Activated naive CD4-positive, alpha-beta T cell treated with anti-CD3 and anti-CD28 coated beads for 36 hours (primary cell): Measurements from ENCODE around the gene SSTR1. TPM values are rescaled to one million over a fixed set of nuclear protein-coding genes. Genes with fewer than 3 reads are reported as not detected.

ENCODE experiments used
- CTCF ChIA-PET: fragments of 350-600 bp; sonication (Branson Sonifier 250); formaldehyde crosslinking; loops from one replicate; lab custom pipeline; 2021; ENCODE audit warnings: antibody characterized with exemption; lab: Charles Lee
- DNase-seq: peaks from one replicate; pipeline ENCODE4 v3.0.0-alpha.2; 2020
- H3K27ac Mint-ChIP-seq: one replicate; pipeline ENCODE4 v1.8.0; 2021; ENCODE audit warnings: mild to moderate bottlenecking, mixed read lengths
- H3K27me3 Mint-ChIP-seq: one replicate; pipeline ENCODE4 v1.8.0; 2021; ENCODE audit warnings: low read depth, mixed read lengths
- H3K36me3 Mint-ChIP-seq: one replicate; pipeline ENCODE4 v1.8.0; 2021; ENCODE audit warnings: low read depth, mixed read lengths
- H3K4me1 Mint-ChIP-seq: one replicate; pipeline ENCODE4 v1.8.0; 2021; ENCODE audit warnings: low read depth, mixed read lengths
- H3K4me3 Mint-ChIP-seq: one replicate; pipeline ENCODE4 v1.8.0; 2021; ENCODE audit warnings: mild to moderate bottlenecking, moderate library complexity, mixed read lengths
- H3K9me3 Mint-ChIP-seq: one replicate; pipeline ENCODE4 v1.8.0; 2021; ENCODE audit warnings: mixed read lengths
- intact Hi-C: fragments of 100-400 bp; cut with micrococcal nuclease; formaldehyde crosslinking; loops from one replicate; pipeline ENCODE4 v1.15.1; 2023
- total RNA-seq, 2 experiments: library from RNA; stranded (reverse); gene quantifications; one replicate each; pipeline ENCODE4 v1.2.3, GENCODE V29; 2021

The SSTR1 gene
- total RNA-seq, 2 experiments from 2014 or later: not detected

DNA sequence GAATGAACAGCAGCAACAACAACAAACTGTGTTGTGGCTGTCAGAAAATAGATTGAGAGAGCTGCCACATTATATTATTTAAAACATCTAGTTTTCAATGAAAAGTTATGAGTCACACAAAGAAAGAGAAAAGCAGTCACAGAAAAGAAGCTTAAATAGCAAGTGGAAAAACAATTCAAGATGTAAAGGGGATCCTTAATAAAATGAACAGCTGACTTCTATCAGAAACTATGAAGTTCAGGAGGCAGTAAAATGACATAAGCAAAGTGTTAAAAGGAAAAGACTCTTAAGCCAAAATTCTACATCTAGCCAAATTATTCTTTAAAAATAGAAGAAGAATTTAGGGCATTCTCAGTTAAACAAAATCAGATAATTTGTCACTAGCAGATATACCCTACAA is 42.6 kb downstream of the SSTR1 start:
- no peaks in the 10 kb centered on the region for H3K9me3 Mint-ChIP-seq
- CTCF ChIA-PET: no interaction called here

DNA sequence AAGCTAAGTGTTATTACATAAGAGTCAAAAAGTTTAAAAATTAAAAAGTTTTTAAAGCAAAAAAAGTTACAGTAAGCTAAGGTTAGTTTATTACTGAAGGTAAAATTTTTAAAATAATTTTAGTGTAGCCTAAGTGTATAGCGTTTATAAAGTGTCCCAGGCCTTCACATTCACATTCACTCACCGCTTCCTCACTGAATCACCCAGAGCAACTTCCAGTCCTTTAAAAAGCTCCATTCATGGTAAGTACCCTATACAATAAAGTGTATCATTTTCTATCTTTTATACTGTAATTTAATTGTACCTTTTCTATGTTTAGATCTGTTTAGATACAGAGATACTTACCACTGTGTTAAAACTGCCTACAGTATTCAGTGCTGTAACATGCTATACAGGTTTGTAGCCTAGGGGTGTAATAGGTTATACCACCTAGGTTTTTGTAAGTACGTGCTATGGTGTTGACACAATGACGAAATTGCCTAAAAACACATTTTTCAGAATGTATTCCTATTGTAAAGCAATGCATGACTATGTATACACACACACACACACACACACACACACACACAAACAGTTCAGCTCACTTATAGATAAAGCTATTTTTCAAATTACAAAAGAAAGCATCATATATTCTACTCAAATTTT is 44.5 kb downstream of the SSTR1 start:
- H3K4me3 Mint-ChIP-seq: no peak overlapping the region
- CTCF ChIA-PET: interaction anchor here (0.8 kb wide), 2 partner anchors 18 to 44 kb away, joined by 3 read pairs; partner anchors contain the start of gene SSTR1
- no peaks in the 10 kb centered on the region for H3K9me3 Mint-ChIP-seq
- DNase-seq: no peak
- peaks cover 10% of the 10 kb centered on the region for H3K4me1 Mint-ChIP-seq
- H3K27ac Mint-ChIP-seq: no peak overlapping the region
- intact Hi-C loops: no loop called here
- no peaks in the 10 kb centered on the region for H3K36me3 Mint-ChIP-seq
- peaks cover 31% of the 10 kb centered on the region for H3K27me3 Mint-ChIP-seq

More for the DNA sequence above, 42.6 kb downstream of the SSTR1 start:
- H3K4me1 Mint-ChIP-seq: peaks cover 3% of the 10 kb centered on the region
- H3K27me3 Mint-ChIP-seq: peaks cover 19% of the 10 kb centered on the region
- no peak overlapping the region for H3K27ac Mint-ChIP-seq
- no peak overlapping the region for H3K4me3 Mint-ChIP-seq
- intact Hi-C loops: no loop called here
- H3K36me3 Mint-ChIP-seq: no peaks in the 10 kb centered on the region
- DNase-seq: no peak

DNA sequence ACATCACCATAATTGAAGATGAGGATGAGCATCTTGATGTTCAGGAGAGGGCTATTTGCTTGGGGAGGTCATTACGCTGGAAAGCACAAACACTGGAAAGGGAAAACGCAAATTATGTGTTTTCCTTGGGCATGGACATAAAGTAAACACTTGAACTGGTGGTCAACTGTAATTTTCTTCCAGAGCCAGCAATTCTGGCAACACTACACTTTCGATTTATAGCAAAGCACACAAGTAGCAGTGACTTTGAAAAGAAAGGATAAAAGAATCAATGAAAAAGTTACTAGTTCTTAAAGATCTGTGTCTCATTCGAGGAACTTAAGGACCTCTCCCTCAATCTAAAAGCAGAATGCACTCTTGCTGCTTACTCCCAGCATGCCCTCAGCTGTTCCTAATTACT is 46.0 kb downstream of the SSTR1 start:
- Mint-ChIP-seq H3K27me3 (peaks cover 40% of the 10 kb centered on the region), H3K9me3 (no peaks in the 10 kb centered on the region)

DNA sequence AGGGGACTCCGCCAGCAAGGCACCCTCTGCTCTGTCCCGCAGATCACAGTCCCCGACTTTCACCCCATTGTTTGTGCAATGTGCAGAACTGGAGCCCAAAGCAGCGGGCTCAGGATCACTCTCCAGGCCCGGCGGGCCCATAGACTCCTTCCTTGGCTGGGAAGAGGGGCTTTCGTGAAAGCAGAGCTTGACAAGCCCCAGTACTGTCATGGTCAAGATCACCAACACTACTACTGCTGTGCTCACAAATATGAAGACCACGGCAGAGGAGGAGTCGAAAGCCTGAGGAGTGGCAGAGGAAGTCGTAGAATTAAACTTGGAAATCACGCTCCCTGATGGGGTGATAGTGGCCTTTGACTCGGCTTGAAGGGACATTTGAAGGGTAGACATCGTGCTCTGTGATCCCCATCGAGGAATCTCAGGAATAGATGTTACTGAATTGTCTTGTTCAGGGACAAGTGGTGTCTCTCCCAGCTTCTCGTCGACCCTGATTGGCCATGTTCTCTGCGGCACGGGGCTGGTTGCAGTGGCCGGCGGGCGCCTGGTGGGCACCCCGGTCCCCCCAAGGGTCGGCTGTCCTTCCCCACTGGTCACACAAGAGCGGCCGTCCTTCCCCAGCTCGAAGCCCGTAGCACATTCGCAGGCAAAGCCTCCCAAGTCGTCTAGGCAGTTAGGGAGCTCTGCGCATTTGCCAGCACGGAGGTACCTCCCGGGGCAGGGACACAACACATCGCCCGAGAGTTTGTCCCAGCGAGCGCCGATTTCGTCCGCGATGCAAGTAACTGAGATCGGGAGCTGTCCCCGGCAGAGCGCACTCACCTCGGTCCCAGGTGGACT is 47.1 kb downstream of the SSTR1 start:
- no peak overlapping the region for H3K27ac Mint-ChIP-seq
- intact Hi-C loops: loop anchor here (2.0 to 5.0 kb wide), 2 partner anchors 46 to 267 kb away; no protein-coding TSS in a partner anchor
- peak overlapping the region; percentile 50 for H3K4me3 Mint-ChIP-seq
- peaks cover 40% of the 10 kb centered on the region for H3K27me3 Mint-ChIP-seq
- peaks cover 10% of the 10 kb centered on the region for H3K4me1 Mint-ChIP-seq
- CTCF ChIA-PET: interaction anchor here (1.0 kb wide), 1 partner anchor 351 kb away, joined by 3 read pairs; no protein-coding TSS in a partner anchor
- no peak for DNase-seq
- H3K9me3 Mint-ChIP-seq: no peaks in the 10 kb centered on the region
- no peaks in the 10 kb centered on the region for H3K36me3 Mint-ChIP-seq

More for the DNA sequence above, 46.0 kb downstream of the SSTR1 start:
- H3K27ac Mint-ChIP-seq: no peak overlapping the region
- no peak overlapping the region for H3K4me3 Mint-ChIP-seq
- intact Hi-C loops: loop anchor here (2.0 kb wide), 1 partner anchor 45 kb away; no protein-coding TSS in a partner anchor
- CTCF ChIA-PET: interaction anchor here (0.6 kb wide), 1 partner anchor 385 kb away, joined by 3 read pairs; no protein-coding TSS in a partner anchor
- H3K4me1 Mint-ChIP-seq: peaks cover 10% of the 10 kb centered on the region
- no peak for DNase-seq
- H3K36me3 Mint-ChIP-seq: no peaks in the 10 kb centered on the region

DNA sequence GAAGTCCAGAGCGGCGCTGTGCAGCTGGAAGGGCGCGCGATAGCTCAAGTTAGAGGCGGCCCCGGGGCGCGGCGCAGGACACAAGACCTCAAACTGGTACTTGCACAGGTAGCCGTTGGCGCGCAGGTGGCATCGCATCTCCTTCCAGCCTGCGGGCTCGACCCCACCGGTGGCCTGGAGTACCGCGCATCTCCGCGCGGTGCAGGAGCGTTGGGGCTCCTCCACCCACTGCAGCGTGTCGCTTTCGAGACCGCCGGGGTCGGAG is 47.6 kb downstream of the SSTR1 start:
- H3K27me3 Mint-ChIP-seq: peaks cover 46% of the 10 kb centered on the region
- peak overlapping the region; percentile 50 for H3K4me3 Mint-ChIP-seq
- CTCF ChIA-PET: interaction anchor here (1.0 kb wide), 1 partner anchor 352 kb away, joined by 3 read pairs; no protein-coding TSS in a partner anchor
- intact Hi-C loops: loop anchor here (2.0 to 5.0 kb wide), 2 partner anchors 47 to 268 kb away; no protein-coding TSS in a partner anchor
- H3K4me1 Mint-ChIP-seq: peaks cover 10% of the 10 kb centered on the region
- DNase-seq: peak; percentile 14
- no peak overlapping the region for H3K27ac Mint-ChIP-seq
- H3K36me3 Mint-ChIP-seq: no peaks in the 10 kb centered on the region
- H3K9me3 Mint-ChIP-seq: no peaks in the 10 kb centered on the region

DNA sequence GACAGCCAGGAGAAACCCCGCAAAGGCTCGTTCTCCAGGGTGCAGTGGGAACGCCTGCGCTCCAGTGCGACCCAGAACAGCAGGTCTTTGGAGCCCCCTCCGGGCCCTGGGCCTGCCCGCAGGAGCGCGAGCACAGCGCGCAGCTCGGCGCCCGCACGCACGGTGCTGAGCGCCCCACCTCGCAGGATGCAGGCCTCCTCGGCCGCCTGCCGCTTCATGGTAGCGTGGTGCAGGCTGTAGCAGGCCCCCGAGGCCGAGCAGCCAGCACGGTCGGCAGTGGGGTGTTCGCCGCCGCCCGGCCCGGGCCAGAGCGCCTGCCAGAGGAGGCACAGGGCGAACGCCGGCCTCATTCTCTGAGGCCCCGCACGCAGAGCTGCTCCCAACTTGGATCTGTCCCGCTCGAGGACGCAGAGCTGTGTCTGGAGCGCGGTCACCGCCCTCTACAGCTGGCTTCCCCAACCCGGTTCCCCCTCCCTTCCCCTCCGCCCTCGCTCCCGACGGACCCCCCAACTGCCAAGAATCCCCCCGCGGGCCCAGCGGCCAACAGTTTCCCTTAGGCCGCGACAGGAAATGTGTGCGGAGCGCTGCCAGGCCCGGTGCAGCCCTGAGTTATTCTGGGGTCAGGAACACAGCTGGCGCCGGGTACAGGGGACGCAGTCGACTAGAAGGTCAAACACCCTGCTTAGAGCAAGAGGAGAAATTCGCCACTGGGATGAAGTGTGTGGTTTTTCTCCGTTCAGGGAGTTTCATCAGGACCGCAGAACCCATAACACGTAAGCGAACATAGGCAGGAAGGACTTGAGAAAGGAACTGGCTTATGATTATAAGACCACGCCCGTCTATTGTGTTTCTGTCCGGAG is 48.2 kb downstream of the SSTR1 start, which contains the start of gene CLEC14A:
TSS of gene CLEC14A (minus strand) at position 421 of the 860 bp plus-strand sequence. CDS start at position 350, 71 bp downstream.
- CTCF ChIA-PET: interaction anchor here (1.0 kb wide), 1 partner anchor 352 kb away, joined by 3 read pairs; no protein-coding TSS in a partner anchor
- no peak within 1 kb of the TSS for H3K27ac Mint-ChIP-seq
- no peaks in the 10 kb centered on the region for H3K36me3 Mint-ChIP-seq
- H3K4me1 Mint-ChIP-seq: peaks cover 10% of the 10 kb centered on the region
- H3K9me3 Mint-ChIP-seq: no peaks in the 10 kb centered on the region
- H3K27me3 Mint-ChIP-seq: peaks cover 48% of the 10 kb centered on the region
- intact Hi-C loops: loop anchor here (2.0 to 5.0 kb wide), 2 partner anchors 47 to 269 kb away; no protein-coding TSS in a partner anchor
- peak; percentile 6 for DNase-seq
- H3K4me3 Mint-ChIP-seq: peak within 1 kb of the TSS; percentile 50

DNA sequence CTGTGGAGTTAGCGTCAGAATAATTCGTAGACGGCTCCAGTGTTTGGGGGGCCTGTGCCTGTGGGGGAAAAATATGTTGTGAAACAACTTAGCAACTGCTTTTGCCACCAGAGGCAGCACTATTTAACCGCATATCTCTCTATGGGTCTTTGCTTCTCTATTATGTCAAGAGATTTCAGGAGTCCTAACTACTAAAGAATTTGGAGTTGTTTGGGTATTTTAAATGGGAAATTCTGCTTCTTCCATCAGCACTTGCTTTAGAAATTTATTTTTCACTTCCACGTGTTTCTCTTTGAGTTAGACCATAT is 48.8 kb downstream of the SSTR1 start:
- Mint-ChIP-seq H3K4me1 (peaks cover 10% of the 10 kb centered on the region), H3K27me3 (peaks cover 48% of the 10 kb centered on the region), H3K36me3 (no peaks in the 10 kb centered on the region), H3K4me3 (peak overlapping the region; percentile 45), H3K27ac (no peak overlapping the region), H3K9me3 (no peaks in the 10 kb centered on the region)
- DNase-seq: no peak
- intact Hi-C loops: loop anchor here (5.0 kb wide), 1 partner anchor 269 kb away; no protein-coding TSS in a partner anchor
- CTCF ChIA-PET: no interaction called here

DNA sequence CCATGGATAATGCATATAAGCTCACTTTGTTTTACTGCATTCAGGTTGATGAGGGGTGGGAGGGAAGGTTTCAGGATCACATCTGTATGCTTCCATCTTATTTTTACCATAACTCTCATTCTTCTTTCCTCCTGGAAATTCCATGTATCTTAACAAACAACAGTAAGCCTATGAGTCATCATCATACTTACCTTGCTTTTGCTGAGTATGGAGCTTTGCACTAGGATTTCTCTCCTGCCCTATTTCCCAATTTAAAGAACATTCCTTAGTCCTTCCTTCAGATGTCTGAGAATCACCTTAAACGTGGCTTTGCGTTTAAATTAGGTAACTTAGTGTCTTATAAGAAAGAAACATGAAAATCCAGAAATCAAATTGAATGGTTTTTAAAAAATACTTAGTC is 49.8 kb downstream of the SSTR1 start:
- Mint-ChIP-seq H3K4me3 (no peak overlapping the region), H3K27ac (no peak overlapping the region), H3K36me3 (no peaks in the 10 kb centered on the region), H3K4me1 (peaks cover 10% of the 10 kb centered on the region), H3K27me3 (peaks cover 52% of the 10 kb centered on the region), H3K9me3 (peaks cover 5% of the 10 kb centered on the region)
- DNase-seq: no peak
- intact Hi-C loops: loop anchor here (5.0 kb wide), 1 partner anchor 270 kb away; no protein-coding TSS in a partner anchor
- CTCF ChIA-PET: interaction anchor here (0.6 kb wide), 3 partner anchors 99 to 314 kb away, joined by 3 read pairs; no protein-coding TSS in a partner anchor

DNA sequence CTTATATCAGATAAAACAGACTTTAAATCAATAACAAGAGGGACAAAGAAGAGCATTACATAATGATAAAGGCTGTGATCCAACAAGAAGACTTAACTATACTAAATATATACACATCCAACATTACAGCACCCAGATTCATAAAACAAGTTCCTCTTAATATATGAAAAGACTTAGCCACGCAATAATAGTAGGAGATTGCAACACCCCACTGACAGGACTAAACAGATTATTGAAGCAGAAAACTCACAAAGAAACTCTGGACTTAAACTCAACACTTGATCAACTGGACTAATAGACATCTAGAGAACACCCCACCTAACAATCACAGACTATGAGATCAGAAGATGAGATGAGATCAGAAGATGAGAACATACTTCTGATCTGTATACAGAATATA is 53.9 kb downstream of the SSTR1 start:
- intact Hi-C loops: no loop called here
- Mint-ChIP-seq H3K9me3 (peaks cover 13% of the 10 kb centered on the region), H3K27ac (no peak overlapping the region), H3K36me3 (no peaks in the 10 kb centered on the region), H3K4me3 (no peak overlapping the region), H3K27me3 (peaks cover 31% of the 10 kb centered on the region), H3K4me1 (peaks cover under 1% of the 10 kb centered on the region)
- no peak for DNase-seq
- CTCF ChIA-PET: interaction anchor here (0.9 kb wide), 1 partner anchor 275 kb away, joined by 3 read pairs; no protein-coding TSS in a partner anchor
